Endometrium (tissue), 2 donors: Measurements from ENCODE around the gene DST.

Experiments
- FAIRE-seq: peaks from 2 replicates; lab custom pipeline; 2012; peaks lifted over from hg19 to GRCh38; lab: Jason Lieb, UNC
- donor health status: control.
- donor health status: control.

Gene DST

DNA sequence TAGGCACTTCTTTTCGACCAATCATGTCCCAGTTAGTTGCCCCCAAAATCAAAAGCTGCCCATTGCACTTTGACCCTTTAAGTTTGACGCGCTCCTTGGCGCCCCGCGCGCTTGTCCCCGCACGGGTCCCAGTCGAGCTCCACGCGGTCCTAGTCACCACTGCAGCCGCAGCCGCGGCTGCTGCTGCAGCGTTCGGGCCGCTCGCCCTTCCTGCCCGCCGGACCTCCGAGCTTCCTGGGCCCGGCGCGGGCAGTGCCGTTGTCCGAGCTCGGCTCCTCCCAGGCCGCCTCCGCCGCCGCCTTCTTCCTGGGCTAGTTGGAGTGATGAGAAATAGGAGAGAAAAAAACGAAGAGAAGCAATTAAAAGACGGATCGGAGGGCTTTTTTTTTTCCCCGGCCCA lies 209.6 kb downstream of the DST start:
- FAIRE-seq = no peak

DNA sequence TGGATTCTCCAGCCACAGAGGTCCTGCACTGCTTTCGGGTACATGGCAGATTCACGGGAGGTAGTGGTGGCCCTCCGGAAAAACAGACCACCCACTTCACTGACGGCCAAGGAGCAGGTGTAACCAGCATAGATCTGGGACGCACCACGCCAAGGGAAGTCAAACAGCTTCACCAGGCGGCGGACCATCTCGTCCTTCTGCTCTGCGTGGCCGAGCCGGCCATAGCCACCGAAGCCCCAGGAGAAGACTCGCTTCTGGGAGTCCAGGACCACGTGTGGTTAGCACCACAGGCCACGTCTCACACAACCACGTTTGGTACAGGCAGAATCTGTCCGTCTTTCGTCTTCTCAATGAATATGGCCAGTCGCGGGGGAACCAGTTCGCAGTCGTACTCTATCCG lies 210.5 kb downstream of the DST start:
- FAIRE-seq = no peak

DNA sequence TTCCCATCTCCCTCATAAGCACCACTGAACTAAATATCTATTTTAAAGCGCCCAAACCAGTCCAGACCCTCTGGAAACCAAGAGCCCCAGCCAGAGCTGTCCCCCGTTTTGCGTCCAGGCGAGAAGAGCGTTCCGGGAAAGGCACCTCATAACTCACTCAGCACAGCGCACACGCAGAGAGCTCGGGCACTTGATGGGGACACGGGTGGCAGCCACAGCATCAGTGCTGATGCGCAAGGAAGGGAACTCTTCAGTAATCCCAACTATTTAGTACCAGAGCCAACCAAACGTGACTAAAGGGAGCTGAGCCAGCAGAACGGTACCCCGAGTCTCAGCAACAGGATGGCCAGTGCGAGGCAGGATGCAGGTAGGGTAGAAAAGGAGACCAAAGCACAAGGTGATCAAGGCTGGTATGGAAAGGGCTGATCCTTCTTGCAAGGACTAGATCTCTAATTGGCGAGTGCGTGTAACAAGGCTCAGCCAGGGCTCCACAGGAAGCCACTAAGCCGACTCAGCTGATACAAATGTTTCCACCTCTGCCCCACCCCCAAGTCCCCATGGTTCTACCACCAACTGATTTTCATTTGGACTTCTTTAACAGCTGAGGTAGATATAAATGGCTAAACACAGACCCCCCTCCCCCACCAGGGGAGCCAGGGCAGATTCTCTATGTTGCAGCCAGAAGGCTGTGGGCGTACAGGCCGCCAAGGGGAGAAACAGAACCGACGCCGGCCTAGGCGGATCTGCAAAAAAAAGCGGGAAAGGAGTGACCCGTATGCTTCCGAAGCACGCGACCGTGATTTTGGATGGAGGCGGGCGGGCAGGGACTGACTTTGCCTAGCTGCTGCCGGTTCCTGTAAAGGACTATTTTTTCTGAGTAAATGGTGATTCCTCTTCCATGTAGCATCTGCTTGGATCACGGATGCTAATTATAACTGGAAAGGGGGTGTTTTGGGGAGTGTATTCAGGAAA lies 211.8 kb downstream of the DST start:
- no peak for FAIRE-seq

DNA sequence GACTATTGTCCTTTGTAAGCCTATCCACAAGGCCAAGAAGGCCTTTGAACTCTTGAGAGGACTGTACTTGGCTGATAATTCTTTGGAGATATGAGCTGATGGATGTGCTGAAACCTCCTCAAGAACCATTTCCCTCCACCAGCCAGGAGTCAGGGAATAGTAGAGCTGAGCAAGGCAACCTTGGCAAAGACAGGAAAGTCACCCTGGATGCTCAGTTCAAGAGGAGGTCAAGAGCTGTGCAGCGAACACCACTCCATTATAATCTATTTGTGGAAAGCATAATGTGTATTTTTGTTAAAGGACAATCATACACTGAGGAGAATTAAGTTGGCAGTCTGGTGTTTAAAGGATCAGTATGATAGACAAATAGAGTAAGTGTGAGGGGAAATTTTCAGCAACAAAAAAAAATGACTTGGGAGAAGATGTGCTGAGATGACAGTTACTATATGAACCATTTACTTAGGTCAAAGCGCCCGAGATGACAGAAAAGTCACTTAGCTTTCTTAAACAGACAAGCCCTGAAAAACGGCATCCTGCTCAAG lies 218.1 kb downstream of the DST start:
- FAIRE-seq = no peak

DNA sequence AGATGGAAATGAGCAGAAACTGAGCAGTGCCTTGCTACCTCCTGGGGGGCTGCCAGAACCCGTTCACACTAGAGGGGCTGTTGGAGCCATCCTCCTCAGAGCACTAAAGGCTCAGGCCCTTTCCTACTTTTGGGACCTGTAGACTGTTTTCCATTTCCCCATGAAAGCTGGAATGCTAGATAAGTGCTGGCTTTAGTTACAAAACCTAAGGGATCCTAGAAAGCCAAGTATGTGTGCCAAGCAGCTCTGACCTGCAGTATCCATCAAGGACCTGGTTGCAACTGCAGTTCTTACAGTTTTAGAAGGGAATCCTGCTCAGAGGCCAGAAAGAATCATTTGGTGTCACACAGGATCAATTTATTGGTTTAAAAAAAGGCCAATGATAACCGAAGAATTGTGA lies 218.6 kb downstream of the DST start:
- no peak for FAIRE-seq

DNA sequence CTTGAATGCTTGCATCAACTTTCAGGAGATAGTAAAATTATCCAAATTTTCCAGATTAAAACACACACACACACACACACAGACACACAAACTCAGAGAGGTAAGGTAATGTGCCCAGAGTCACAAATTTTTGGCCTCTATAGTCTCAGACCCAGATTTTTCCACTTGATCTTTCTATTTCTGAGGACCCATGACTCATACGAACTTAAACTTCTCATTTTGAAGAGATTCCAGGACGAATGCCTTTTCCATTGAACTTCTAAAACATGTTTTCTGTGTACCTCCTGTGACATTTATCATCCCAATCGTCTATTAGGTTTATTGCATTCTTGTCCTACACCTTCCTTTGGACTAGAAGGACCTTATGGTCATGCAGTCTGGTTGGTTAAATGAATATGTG lies 222.4 kb downstream of the DST start:
- no peak for FAIRE-seq

DNA sequence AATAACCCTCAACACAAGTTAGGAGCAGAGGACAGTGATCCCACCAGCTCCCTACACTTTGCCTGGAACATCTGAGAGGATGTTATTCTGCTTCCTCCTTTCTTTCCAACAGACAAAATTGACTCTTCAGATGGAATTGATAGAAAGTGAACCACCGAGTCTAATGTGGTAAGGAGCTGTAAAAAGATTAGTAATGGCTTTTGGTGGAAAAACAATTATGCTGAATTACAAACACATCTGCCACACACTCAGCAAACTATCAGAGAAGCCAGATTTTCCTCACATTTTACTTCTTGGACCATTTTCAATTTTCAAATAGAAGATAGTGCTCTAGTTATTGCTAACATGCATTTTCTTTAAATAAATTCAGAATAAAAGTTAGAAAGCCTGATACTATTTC lies 223.5 kb downstream of the DST start:
- peak; percentile 8 for FAIRE-seq

DNA sequence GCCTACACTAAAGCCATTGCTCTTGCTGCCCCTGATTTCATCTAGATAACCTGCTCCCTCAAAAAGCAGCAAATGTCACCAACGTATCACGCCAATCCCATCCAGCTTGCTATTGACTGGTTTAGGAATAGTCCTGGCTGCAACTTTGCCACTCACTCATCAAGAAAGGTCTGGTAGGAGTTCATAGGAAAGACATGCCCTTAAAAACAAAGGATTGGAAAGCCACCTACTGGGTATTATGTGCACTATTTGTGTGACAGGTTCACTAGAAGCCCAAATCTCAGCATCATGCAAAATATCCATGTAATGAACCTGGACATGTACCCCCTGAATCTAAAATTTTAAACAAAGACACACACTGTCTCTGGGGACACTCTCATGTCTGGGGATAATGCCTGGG lies 224.9 kb downstream of the DST start:
- no peak for FAIRE-seq

DNA sequence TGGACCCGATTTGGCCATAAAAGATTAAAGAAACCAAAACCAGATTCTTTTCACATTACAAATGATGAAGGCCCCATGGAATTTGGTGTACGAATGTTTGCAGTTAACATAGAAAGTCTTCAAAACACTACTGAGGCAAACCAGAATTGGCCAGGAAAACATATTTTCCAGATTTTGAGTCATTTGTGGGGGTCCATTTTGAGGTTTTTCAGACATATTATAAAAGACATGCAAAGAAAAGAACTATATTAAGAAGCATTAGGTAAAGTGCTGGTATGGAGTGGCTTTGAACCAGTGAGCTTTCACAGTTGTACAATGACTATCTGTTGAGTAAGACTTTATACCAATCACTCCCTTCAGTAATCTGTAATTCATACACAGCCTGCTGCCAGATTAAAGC lies 226.4 kb downstream of the DST start:
- FAIRE-seq = no peak

DNA sequence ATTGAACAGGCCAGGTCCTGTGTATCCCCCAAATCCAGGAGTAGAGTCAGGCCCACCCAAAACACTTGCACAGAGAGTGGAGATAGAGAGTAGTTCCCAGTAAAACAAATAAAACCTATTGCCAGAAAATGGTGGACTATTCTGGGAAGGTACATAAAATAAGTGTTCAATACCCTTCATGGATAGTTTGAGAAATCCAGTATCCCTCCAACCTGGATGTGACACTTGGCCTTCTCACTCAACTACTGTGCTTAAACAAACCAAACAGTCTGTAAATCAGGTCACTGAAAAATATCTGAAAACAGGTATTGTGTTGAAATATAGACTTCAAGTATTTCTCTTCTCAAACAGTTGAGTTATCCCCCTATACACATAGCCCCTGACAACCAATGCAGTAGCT lies 233.7 kb downstream of the DST start:
- FAIRE-seq = no peak
